GM21515 (cell line): ENCODE results near the gene MYO18B.

Source experiments
- ATAC-seq: cut with Tn5 transposase; IDR thresholded peaks from one replicate; pipeline ENCODE4 v1.9.1; 2021; ENCODE audit not compliant: unreplicated experiment

Gene MYO18B

DNA sequence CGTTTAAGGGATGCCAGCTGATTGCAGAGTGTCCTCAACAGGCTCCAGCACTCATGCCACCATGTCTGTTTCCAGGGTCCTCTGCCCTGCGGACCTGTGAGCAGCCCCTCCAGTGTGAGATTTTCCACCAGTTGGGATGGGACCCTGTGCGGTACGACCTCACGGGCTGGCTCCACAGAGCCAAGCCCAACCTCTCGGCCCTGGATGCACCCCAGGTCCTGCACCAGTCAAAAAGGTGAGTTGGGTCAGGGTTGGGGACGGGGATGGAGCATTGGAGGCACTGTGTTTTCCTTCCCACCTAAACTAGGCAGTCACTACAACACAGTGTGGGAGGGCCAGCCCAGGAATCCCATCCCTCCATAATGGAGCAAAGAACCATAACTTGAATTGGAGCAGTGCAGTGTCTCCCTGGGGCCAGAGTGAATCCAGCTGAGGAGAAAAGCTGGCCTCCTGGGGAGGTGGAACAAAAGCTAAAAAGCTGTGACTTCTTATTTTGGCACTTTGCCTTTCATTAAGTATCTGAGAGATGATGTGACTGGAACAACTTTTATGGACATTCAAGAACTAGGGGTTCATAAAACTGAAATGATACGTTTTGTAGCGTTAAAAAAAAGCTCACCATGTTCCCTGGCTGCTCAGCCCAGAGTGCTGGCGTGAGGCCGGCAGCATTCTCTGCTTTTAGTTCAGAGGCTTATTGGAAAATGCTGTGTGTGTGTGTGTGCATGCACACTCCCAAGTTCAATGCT, 101.8 kb downstream of the MYO18B start:
- no peak for ATAC-seq

DNA sequence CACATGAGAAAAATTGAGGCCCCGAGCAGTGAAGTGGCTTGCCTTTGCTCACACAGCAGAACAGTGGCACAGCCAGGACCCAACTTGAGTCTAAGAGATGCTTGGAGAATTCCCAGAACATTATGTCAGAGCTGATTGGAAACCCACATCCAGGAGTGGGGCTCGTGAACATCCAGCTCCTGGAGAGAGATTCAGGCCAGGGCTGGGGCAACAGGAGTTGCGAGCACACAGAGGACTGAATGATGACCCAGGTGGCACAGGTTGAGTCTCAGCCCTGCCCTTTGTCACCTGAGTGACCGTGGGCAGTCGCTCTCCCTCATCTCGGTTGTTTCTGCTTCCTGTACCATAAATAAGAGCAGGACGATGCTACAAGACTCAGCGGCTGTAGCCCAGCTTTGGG, 102.6 kb downstream of the MYO18B start:
- no peak for ATAC-seq

DNA sequence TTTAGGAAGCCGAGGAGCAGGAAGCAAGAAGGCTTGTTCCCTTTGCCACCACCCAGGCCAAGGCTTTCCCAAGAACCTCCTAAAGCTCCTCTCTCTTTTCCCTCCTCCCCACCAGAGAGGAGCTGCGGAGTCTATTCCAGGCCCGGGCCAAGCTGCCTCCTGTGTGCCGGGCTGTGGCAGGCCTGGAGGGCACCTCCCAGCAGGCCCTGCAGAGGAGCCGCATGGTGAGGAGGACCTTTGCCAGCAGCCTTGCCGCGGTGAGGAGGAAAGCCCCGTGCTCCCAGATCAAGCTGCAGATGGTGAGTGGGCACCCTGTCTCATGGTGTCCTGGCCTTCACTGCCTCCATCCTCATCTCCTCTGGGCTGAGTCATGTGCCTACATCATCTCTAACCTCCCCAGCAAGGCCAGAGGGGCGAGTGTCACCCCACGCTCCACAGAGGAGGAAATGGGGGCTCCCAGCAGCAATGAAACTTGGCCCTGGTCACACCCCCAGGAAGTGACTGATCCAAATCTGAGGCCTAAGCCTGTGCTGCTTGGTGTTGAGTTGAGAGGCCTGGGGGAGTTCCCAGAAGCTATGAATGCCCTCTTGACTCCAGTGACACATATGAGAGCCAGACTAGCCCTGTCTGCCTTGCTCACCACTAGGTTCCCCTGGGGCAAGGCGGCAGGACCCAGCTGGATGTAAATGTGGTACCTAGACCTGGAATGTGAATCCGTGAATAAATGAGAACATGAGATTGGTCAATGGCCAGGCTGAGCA, 104.2 kb downstream of the MYO18B start:
- no peak for ATAC-seq

DNA sequence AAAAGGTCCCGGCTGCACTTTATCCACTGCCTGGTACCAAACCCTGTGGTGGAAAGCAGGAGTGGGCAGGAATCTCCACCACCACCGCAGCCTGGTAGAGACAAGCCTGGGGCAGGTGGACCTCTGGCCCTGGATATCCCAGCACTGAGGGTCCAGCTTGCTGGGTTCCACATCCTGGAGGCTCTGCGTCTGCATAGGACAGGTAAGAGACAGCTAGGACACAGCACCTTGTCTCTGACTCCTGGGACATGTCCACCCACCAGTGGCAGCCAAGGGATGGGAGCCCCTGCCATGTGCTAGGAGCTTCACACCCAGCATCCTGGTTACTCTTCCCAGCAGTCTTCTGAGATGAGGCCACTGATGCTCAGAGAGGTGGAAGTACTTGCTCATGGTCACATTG, 105.5 kb downstream of the MYO18B start:
- no peak for ATAC-seq

DNA sequence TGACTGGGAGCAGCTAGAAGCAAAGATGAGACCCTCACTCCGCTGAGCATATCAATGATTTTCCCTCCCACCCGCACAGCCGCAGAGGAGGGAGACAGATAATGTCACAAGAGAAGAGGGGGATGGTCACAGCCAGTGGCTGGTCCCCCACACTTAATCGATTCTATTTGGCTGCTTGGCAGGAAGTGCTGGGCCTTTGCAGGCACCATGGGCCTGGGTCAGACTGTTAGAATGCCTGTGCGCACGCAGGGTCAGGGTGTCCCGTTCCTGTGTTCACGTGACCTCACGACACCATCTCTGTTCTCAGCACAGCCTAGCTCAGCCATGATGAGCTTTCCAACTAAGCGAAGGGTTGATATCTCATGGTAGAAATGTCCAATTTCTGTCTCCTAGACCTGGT, 107.0 kb downstream of the MYO18B start:
- no peak for ATAC-seq

DNA sequence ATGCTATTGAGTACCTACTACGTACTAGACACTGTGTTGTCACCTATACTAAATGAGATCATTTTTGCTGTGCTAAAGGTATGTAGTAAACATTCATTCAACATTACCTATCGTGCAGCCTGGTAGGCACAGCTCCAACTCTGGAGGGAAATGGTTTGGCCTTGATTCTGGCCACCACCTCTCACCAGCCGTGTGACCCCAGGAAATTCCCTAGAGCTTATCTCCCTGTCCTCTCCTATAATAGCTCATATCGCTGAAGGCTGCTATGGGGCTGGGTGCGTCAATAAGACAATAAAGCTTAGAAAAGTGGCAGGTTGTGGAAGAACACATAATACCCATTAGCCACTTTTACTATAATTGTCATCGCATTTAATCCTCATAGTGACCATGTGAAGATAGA, 107.5 kb downstream of the MYO18B start:
- no peak for ATAC-seq

DNA sequence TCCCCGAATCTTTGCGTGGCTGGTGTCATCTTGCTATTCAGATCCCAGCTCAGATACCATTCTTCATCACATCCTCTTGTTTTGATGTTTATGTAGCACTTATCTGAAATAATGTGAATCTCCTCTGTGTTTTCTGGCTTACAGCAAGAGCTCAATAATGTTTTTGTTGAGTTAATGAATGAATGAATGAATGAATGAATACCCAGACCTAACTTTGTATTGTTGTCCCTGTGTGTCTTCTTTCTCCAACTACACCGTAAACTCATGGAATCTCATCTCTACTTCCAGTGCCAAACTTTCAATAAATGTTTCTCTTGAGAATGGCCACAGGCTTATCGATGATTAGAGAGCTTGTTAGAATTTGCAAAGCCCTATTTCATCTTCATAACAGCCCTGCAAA, 110.2 kb downstream of the MYO18B start:
- ATAC-seq = no peak

DNA sequence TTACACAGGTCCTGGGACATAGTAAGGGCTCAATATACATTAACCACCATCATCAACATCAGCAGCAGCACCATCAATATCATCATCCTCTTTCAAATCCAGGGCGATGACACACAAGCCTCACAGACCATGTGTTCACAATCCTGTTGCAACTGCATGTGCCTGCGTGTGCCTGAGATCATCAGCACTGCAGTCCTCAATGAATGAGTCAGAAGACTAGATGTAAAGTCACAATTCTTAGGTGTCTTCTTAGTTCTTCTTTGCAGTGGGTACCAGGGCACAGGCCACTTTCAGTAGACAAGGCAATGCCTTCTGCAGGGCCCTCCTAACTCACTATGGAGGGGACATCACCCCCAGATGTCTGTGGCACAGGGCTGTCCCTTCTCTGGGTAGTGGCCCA, 111.1 kb downstream of the MYO18B start:
- ATAC-seq = no peak

DNA sequence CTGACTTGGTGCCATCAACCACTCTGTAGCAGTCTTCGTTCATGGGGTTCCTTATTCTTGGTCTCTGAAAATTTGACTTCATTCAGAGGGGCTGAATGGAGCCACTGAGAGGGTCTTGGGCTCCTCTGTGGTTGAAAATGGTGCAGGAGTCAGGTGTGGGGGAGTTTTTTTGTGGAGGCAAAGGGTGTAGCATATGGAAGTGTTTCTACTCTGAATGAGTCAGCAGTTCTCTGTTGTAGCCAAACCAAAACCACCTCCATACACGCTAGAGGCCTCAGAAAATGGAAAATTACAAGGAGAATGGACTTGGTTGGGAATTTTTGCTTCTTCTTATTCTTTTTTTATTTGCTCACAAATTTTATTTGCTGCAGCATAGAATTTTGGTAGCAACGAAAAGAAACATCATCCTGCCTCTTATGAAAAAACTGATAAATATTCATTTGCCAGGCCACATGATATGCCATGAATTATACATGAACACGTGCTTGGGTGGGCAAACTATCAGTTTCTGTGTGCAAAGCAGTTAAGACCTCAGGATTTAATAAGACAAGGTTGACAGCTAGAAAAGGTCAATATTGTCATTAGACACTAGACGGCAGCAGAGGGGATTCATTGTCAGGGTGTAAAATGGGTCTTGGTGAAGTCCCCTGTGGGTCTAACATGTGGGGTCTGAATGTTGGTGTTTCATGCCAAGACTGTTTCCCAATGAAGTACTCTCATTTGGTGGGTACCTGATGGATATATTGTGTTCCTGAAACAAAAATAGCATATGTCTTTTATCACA, 111.7 kb downstream of the MYO18B start:
- ATAC-seq = no peak

DNA sequence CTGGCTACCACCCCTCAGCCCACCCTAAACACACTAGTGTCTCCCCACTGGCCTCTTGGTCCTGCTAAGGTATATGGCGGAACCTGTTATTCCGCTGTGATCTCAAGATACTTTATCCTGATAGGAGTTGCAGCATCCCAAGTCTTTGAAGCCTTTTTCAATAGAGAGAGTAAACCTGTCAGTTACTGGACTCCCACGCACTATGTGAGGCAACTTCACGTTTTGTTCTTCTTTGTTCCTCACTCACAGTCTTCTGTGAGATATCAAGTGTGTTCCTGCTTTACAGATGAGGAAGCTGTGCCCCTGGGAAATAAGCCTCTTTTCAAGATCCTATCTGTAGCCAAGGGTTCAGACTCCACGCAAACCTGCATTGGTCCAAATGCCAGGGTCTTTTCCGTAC, 127.8 kb downstream of the MYO18B start:
- ATAC-seq = no peak

DNA sequence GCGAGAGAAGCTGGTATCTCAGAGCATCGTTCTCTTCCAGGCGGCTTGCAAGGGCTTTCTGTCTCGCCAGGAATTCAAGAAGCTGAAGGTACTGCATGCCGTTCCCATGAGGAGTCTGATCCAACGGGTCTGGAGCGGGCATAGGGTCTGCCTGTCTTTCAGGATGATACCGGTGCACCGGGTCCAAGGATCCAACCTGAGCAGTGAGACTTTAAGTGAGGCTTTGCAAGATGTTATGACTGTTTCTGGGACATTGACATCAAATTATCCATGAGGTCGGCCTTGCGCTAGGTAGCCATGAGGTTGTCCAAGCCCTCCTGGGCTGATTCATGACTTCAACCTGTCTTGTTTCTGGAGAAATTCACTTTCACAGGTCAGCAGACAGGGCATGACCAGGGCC, 132.3 kb downstream of the MYO18B start:
- no peak for ATAC-seq

DNA sequence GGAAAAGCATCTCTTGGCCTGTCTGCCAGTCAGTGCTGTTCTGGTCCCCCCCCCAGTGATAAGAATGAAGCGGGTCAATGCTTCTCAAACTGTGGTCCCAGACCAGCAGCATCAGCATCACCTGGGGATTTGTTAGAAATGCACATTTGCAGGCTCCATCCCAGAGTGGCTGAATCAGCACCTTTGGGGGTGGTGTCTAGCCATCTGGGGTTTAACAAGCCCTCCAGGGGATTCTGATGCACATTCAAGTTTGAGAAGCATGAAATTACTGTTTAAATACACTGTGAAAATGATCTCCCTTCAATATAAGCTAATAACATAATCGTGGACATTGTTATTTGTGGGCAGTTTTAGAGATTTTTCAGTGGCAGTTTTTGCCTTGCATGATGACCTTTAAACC, 133.5 kb downstream of the MYO18B start:
- no peak for ATAC-seq

DNA sequence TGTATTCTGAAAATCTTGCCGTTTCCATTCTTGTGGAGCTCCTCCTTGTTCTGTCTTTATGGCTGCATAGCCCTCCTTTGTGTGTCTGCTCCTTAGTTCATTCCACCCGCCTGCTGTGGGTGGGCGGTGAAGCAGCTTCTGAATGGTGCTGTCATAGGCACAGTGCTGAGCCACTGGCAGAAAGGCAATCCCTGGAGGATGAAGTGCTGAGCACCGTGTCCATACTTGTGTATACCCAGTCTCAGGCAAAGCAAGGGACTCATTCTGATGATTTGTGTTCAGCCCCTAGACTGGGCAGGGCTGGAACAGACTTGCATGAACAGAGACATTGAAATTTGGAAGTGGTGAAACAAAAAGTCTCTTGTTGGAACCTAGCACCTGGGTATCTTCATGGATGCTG, 134.9 kb downstream of the MYO18B start:
- ATAC-seq = no peak

DNA sequence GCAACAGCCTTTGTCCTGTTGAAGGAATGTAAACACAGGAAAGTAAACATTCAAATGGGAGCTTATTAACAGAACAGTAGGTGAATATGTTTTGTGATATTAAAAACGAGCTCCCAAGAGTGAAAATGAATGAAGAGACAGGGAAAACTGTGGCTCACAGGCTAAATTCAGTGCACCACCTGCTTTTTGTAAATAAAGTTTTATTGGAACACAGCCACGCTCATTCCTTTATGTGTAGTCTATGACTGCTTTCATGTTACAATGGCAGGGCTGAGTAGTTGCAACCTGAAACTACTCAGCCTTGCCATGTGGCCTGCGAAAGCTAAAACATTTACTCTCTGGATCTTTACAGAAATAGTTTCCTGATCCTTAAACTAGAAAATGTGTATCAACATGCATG, 136.9 kb downstream of the MYO18B start:
- no peak for ATAC-seq

DNA sequence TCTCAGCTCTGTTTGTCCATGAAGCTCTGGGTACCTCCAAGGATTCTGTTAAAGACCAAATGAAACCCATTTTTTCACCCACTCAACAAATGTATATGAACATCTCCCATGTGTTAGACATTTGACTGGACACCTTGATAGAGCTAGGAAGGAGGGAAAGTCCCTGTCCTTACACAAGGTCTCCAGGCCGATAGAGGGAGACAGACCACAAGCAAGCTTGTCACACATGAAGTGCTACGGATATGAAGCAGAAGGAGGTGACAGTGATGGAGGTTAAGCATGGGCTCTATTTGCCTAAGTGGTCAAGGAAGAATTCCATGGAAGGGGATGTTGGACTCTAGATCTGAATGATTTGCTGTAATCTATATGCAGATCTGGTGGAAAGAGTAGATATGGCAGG, 138.5 kb downstream of the MYO18B start:
- no peak for ATAC-seq

DNA sequence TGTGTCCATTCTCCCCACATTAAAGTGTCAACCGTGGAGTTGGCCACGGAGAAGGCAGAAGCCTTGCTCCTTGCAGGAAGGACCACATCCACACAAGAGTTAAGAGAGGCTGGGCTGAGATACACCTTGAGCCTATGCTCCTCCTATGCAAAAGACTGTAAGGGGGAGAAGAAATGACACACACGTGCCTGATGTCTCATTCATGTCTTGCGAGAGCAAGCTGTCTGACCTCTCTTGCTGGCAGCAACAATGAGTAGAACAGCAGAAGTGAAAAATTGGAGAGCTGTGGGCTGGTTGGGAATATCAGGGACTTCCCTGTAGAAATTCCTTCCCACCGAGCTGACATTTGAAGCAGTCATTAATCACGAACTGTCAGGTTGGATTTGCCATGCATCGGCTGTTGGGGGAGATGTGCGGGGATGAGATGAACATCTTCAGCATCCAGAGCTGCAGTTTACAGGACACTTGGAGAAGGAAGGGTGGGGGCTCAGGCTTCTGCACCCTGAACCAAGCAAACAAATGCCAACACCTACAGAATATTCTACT, 139.3 kb downstream of the MYO18B start:
- ATAC-seq = no peak

DNA sequence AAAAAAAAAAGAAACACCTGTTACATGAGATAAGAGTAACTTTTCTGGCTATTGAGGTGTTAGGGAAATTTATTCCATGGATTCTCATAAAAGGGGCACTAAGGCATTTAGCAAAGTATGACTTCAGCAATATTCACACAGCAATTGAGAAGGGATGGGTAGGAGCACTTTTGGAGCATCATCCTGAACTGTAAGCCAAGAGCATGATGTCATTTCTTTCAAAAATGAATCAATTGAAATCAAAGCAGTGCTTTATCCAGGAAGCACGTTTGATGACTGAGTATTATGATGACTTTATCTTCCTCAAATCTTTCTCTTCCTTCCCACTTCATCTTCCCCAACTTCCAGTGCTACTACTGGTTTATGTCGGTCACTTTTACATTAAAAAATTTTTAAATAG, 140.4 kb downstream of the MYO18B start:
- ATAC-seq = no peak

DNA sequence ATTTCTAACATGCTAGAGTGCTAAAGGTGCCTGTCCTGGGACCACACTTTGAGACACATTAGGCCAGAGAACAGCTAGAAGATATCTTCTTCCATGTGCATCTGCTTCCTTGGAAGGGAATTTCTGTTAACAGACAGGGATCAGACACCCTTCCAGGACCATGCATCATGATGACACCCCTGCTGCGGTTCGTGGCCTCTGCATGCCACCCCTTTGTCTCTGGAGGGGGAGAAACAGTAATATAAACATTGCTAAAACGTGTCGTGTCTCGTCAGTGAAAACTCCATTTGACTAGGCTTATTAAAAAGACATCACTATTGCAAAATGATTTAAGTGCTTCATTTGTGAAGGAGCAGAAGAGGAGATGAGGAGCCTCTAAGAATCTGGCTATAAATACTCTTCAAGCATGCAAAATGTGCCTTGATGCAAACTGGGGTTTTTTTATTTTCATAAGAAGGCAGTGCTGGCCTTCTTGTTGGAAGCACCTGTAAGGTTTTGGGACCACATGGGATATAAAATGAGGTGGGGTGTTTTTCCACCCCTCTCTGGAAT, 141.6 kb downstream of the MYO18B start:
- ATAC-seq = no peak

DNA sequence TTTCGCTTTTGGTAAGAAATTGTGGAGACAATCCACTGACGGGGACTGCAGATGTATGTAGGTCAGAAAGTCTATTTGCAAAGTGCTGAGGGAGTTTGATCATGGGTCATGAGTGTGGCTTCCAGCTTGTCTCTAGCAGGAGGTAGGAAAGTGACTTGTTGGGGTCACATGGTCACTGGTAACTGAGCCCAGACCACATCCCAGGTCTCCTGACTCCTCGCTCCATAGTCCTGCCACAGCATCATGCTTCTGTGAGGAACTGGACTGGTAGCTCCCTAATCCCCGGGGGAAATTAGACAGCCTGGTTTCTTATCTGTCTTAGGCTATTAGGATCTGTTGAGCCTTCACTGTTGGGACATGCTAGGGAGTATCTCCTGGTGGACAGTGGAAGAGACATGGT, 142.1 kb downstream of the MYO18B start:
- ATAC-seq = no peak

DNA sequence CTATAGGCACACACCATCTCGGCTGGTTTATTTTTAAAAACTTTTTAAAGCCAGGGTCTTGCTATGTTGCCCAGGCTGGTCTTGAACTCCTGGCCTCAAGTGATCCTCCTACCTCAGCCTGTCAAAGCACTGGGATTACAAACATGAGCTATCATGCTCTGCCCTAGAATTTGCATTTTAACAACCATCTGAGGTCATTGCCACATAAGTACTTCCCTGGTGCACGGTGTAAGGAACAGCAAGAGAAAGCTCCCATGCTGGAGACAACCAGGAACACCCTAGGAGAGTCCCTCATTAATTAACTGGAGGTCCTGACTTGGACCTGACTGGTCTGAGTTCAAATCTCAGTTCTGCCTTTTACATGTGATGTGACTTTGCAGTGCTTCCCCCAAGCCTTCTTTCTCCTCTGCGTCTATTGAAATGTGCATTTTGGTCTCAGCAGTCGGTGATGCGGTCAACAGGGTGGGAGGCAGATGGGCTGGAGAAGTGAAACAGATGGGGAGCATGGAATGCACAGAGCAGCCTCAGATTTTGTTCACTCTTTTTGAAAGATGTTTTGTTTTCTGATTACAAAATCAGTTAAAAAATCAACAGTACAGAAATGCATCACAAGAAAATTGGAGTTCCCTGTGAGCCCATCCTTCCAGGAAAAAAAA, 146.5 kb downstream of the MYO18B start:
- ATAC-seq = no peak

DNA sequence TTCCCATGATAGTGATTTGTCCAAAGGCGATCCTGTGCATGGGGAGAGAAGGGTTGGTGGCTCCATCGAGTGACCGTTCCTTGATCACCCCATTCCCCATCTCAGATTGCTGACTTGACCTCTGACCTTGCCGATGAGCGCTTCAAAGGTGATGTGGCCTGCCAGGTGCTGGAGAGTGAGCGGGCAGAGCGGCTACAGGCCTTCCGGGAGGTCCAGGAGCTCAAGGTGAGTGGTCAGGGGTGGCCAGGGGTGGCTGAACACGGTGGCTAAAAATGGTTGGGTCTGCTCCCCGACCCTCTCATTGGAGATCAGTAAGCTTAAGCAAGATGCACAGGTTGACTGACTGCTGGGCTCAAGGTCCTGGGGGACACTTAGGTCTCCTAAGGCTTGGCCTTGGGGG, 148.7 kb downstream of the MYO18B start:
- ATAC-seq = no peak
